GM23248 (cell line): ENCODE results near the gene SERF1B.
"Not testable (repeated sequence)": the region's sequence is repeated elsewhere in the genome, so short reads cannot be mapped to it uniquely, and the experiment has no call there.

ENCODE experiments used
- EZH2 ChIP-seq: fragments of 200-600 bp; sonication (generic); IDR thresholded peaks from 2 replicates; pipeline ENCODE4 v1.6.1; 2018; ENCODE audit warnings: antibody characterized with exemption, mild to moderate bottlenecking; ENCODE audit not compliant: insufficient read depth, poor library complexity, severe bottlenecking
- EZH2phosphoT487 ChIP-seq: fragments of 200-600 bp; sonication (generic); IDR thresholded peaks from 2 replicates; pipeline ENCODE4 v1.6.1; 2018; ENCODE audit warnings: antibody characterized with exemption, moderate library complexity, mild to moderate bottlenecking, low read depth; ENCODE audit not compliant: insufficient read depth

- TF ChIP-seq EZH2, EZH2phosphoT487: not testable (repeated sequence)
These were observed at the start of gene SERF1B for GRCh38 chr5:70025106-70025844.
